Skeletal muscle cell (primary cell): ENCODE results near the gene CALML6.
A peak's percentile ranks its signal among the peaks of the same experiment; 100 is the strongest.

Experiments
- DNase-seq: peaks from one replicate; pipeline ENCODE4 v3.0.0-alpha.2; 2010; ENCODE audit warnings: low read depth
- H3K4me3 ChIP-seq: 2 replicates; pipeline ENCODE4 v1.5.1; 2011; ENCODE audit warnings: low read depth, mild to moderate bottlenecking, control low read depth, low read length, moderate library complexity

CALML6 gene

DNA sequence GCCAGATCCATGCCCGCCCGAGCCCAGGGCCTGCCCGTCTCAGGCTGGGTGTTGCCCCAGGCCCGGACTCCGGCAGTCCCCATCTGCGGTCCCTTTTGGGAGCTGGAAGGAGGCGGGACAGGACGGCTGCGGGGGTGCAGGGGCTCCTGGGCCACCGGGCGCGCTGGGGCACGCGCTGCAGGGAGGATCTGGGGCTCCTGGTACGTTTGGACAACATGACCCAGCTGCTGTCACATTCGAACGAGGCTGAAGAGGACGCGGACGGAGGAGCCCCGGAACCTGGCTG lies 6.6 kb upstream of the CALML6 start:
- no peak for DNase-seq
- H3K4me3 ChIP-seq = peak overlapping the region; percentile 64

- no peak for DNase-seq
- H3K4me3 ChIP-seq = peak overlapping the region; percentile 50
These were observed 5.0 kb upstream of the CALML6 start for GRCh38 chr1:1910033-1910465.

- H3K4me3 ChIP-seq = no peak overlapping the region
- no peak for DNase-seq
These were observed 4.3 kb upstream of the CALML6 start for GRCh38 chr1:1910651-1911331.

GRCh38 chr1:1911350-1912041 lies 3.6 kb upstream of the CALML6 start:
- no peak overlapping the region for H3K4me3 ChIP-seq
- no peak for DNase-seq

DNA sequence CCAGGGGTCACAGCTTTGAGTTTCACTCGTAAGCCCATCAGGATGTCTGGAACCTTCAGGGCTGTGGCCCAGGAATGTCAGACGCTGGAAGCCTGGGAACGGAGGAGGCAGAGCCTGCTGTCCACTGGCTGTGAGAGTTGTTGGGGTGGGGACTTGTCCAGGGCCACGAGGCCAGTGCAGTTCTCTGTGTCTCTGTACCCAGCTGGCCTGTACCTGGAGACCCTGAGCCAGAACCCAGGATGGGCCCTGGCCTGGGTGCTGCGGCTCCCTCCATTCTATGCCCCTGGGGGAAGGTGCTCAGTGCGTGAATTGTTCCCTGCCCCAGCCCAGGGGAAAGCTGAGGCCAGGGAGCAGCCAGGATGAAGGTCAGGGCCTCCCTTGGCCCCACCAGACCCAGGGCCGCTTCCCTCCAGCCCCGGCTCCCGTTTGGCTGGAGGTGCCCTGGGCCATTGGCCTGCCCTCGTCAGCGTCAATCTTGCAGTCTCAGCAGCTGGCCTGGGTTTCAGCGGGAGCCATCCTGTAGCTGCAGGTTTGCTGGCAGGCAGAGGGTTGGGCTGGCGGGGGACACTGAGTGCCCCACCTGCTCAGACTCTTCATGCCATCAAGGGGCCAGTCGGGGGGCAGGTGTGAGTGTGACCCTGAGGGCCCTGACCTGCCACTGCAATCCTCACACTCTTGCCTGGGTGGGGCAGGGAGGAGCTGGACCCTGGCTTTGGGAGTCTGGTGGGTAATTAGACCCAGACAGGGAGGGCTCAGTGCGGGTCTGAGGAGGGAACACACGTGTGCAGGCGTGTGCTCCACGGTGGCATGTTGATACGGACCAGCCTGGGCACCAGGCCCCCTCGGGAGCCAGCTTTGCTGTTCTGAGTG lies 724 bp upstream of the CALML6 start:
- H3K4me3 ChIP-seq = no peak overlapping the region
- DNase-seq = no peak

- no peak for DNase-seq
- H3K4me3 ChIP-seq = no peak overlapping the region
These were observed 1.1 kb downstream of the CALML6 start for GRCh38 chr1:1915911-1916840.

GRCh38 chr1:1916851-1917251 lies 1.8 kb downstream of the CALML6 start:
- no peak overlapping the region for H3K4me3 ChIP-seq
- DNase-seq = no peak

GRCh38 chr1:1917304-1917976 lies 2.4 kb downstream of the CALML6 start:
- H3K4me3 ChIP-seq = no peak overlapping the region
- no peak for DNase-seq

DNA sequence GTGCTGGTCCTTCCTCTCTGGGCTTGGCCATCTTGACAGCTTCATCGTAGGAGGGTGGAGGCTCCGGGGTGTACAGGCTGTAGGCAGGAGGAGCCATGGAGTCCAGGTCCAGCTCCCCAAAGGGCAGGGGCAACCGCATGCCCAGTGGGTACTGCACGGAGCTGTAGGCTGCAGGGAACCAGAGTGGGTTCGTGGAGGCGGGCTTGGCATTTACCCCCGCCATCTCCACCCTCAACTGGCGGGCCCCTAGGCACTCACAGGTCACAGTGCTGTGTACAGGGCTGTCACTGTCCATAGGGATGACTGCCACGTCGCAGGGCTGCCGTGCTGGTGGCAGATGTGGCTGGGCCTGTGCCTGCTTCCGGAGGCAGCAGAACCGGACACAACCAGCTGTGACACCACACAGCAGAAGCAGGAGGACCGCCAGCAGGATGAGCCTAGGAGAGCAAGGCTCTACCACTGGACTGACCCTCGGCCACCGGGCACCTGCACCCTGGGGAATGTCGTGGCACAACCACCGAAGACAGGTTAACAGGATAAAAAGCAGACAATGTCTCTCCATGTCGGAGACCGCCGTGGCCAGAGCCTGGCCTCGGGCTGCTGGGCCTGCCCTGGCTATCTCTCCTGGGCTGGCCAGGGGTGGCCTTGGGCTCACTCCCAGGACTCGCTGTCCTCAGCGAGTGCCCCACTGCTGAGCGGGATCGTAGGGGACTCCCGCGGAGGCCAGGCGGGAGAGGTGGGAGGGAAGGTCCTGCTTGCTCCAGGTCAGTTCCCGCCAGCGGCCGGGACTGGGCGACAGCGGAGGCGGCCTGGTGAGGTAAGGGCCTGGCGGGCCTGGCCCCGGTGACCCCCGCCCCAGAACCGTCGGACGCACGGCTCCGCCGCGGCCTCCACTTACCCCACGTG lies 3.2 kb downstream of the CALML6 start:
- H3K4me3 ChIP-seq = peak overlapping the region; percentile 57
- DNase-seq = no peak

DNA sequence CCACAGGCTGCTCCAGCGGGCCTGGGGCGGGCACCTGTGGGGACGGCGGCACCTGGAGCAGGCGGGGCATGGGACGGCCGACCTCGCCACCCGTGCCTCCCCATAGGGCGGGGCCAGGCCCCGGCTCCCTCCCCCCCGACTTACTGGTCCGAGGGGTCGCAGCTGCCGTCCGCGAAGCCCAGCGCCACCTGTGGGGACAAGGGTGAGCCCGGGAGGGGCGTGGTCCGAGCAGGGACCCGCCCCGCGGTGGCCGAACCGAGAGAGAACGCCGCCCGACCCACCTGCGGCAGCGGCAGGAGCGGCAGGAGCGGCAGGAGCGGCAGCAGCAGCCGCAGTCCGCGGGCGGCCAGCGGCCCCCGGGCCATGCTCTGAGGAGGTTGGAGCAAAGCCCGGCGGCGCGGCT lies 3.8 kb downstream of the CALML6 start, which contains the start of gene TMEM52:
TMEM52 (minus strand) TSS at position 379 of the 403 bp plus-strand sequence; CDS start at position 365, 14 bp downstream.
- DNase-seq = no peak
- H3K4me3 ChIP-seq = peak within 1 kb of the TSS; percentile 57

DNA sequence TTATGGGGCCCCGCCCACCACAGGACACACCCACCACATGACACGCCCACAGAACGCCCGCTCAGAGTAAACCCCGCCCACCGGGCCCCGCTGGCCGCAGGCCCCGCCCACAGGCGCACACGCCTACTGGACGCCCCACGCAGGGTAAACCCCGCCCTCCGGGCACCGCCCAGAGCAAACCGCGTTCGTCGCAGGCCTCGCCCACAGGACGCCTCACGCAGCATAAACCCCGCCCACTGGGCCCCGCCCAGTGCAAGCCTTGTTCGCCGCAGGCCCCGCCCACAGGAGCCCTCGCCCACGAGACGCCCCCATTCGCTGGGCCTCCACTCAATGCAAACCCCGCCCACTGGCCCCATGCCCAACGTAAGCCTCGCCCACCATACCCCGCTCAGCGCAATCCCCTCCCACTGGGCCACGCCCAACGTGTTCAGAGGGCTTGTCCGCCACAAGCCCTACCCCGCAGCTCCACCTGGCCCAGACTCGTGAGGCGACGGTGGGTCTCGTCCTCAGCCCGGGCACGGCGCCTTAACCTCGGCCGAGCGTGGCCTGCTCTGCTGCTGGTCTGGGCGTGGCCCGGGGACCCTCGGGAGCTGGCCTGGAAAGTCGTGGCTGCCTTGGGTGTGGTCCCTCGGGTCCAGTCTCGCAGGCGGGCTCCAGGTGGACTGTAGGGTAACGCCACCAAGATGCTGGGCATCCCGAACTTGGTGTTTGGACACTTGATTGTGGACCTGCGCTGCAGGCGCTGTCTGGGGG lies 4.4 kb downstream of the CALML6 start:
- peak; percentile 79 for DNase-seq
- peak overlapping the region; percentile 57 for H3K4me3 ChIP-seq

GRCh38 chr1:1920057-1920607 lies 5.1 kb downstream of the CALML6 start:
- peak overlapping the region; percentile 57 for H3K4me3 ChIP-seq
- DNase-seq = no peak

- DNase-seq = no peak
- H3K4me3 ChIP-seq = no peak overlapping the region
These were observed 5.8 kb downstream of the CALML6 start for GRCh38 chr1:1920608-1921458.

DNA sequence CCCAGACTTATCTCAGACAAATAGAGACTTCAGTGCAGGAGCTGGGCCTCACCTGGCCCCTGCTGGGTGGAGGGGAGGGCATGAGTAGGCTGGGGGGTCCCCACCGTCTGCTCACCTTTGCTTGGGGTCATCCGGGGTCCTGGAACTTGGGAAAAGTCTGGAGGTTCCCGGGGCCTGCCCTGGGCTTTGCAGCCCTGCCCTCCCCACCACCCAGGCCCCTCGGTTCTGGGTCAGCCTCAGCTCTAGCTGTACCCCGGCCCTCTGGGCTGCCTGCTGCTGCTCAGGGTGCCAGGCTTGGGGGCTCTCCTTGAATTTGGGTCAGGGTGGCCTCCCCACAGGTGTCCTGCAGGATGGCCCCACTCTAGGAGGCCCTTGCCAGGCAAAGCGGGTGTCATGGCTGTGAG lies 6.4 kb downstream of the CALML6 start:
- DNase-seq = no peak
- no peak overlapping the region for H3K4me3 ChIP-seq

GRCh38 chr1:1921901-1922701 lies 7.0 kb downstream of the CALML6 start:
- no peak for DNase-seq
- H3K4me3 ChIP-seq = no peak overlapping the region

GRCh38 chr1:1922702-1922955 lies 7.6 kb downstream of the CALML6 start:
- H3K4me3 ChIP-seq = no peak overlapping the region
- DNase-seq = no peak
